H54 (cell line): ENCODE data around the gene SORCS2.

Experiments
- DNase-seq: peaks from one replicate; pipeline ENCODE4 v3.0.0; 2011; ENCODE audit warnings: low spot score, mixed read lengths; ENCODE audit not compliant: insufficient read length
- FAIRE-seq: peaks from 3 replicates; lab custom pipeline; 2011; peaks lifted over from hg19 to GRCh38; lab: Jason Lieb, UNC
- POLR2A ChIP-seq: IDR thresholded peaks from 2 replicates; pipeline ENCODE4 v1.6.1; 2011; ENCODE audit warnings: low read depth, mild to moderate bottlenecking, low read length

The SORCS2 gene

GRCh38 chr4:7672601-7673000 lies 480.3 kb downstream of the SORCS2 start:
- no peak for TF ChIP-seq POLR2A
- FAIRE-seq (no peak), DNase-seq (no peak)

GRCh38 chr4:7673121-7673520 lies 480.8 kb downstream of the SORCS2 start:
- no peak for DNase-seq
- no peak for FAIRE-seq
- TF ChIP-seq POLR2A, result no peak

DNA sequence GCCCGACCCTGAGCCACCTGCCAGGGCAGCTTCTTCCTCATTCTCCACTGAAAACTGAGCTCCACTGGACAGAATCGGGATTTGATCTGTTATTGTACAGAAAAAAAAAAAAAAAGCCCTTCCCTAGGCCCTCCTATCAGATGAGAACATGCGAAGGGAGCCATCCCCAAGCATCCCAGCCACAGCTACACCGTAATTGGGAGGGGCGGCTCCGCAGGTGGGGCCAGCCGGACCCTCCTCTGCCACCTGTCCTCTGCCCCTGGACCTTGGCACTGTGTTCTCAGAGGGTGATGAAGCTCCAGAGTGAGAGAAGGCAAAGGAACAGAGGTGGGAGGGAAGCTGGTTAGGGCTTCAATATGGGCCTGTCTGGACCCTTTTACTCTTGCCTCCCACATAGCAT lies 482.4 kb downstream of the SORCS2 start:
- FAIRE-seq (no peak), DNase-seq (no peak)
- TF ChIP-seq POLR2A, result no peak

DNA sequence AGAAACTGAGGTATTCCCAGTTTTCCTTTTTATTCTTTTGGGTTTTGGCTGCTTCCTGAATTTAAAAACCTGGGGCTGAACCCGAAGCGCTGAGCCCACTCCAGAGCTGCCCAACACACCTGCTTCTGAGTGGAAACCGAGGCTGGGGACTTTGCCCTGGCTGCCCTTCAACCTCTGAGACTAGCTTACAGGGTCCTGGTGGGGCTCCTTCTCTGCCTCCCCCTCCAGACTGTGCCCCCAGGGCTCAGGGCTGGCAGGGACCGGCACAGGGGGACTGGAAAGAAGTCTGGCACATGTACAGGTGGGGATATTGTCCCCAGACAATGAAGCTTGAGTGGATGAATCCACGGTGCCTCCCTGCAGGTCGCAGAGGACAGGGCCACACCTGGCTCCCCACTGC lies 482.8 kb downstream of the SORCS2 start:
- FAIRE-seq (no peak), DNase-seq (no peak)
- TF ChIP-seq POLR2A, result no peak

GRCh38 chr4:7675612-7676320 lies 483.4 kb downstream of the SORCS2 start:
- FAIRE-seq (no peak), DNase-seq (no peak)
- TF ChIP-seq POLR2A, result no peak

GRCh38 chr4:7676398-7676922 lies 484.1 kb downstream of the SORCS2 start:
- DNase-seq (no peak), FAIRE-seq (no peak)
- TF ChIP-seq POLR2A, result no peak

GRCh38 chr4:7677086-7677485 lies 484.7 kb downstream of the SORCS2 start:
- FAIRE-seq, result no peak
- DNase-seq, result no peak
- TF ChIP-seq POLR2A, result no peak

DNA sequence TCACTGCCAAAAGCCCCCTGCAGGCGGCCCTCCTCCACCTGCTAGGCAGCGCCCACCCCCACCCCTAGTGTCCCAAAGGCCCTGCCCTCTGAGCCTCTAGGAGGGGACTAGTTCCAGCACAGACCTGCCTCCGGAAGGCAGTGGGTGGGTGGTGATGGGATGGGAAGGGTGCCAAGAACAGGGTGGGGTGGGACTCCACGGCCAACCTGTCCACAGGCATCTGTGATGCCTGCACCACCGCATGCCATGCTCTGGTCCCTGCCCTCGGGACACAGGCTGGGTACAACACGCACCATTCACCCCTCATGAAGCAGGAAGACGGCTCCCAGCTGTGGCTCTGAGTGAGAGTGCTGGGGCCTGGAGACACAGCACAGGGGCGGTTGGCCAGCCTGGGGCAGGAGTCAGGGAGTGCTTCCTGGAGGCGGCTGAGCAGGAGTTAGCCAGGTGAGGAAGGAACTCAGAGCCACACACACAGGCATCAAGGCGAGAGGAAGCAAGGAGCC lies 485.5 kb downstream of the SORCS2 start:
- no peak for TF ChIP-seq POLR2A
- FAIRE-seq (no peak), DNase-seq (no peak)

DNA sequence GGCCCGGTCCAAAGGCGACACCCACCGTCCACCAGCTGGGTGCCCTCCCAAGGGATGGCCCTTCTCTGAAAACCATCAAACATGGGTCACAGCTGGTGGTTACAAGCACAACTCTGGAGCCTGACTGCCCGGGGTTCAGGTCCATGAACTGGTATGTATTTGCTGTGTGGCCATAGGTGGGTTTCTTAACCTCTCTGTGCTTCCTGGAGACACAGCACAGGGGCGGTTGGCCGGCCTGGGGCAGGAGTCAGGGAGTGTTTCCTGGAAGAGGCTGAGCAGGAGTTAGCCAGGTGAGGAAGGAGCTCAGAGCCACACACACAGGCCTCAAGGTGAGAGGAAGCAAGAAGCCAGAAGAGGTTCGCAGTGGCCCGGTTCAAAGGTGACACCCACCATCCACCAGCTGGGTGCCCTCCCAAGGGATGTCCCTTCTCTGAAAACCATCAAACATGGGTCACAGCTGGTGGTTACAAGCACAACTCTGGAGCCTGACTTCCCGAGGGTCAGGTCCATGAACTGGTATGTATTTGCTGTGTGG lies 486.0 kb downstream of the SORCS2 start:
- DNase-seq, result no peak
- no peak for FAIRE-seq
- TF ChIP-seq POLR2A, result no peak

GRCh38 chr4:7679406-7680040 lies 487.2 kb downstream of the SORCS2 start:
- FAIRE-seq (no peak), DNase-seq (no peak)
- TF ChIP-seq POLR2A, result no peak

DNA sequence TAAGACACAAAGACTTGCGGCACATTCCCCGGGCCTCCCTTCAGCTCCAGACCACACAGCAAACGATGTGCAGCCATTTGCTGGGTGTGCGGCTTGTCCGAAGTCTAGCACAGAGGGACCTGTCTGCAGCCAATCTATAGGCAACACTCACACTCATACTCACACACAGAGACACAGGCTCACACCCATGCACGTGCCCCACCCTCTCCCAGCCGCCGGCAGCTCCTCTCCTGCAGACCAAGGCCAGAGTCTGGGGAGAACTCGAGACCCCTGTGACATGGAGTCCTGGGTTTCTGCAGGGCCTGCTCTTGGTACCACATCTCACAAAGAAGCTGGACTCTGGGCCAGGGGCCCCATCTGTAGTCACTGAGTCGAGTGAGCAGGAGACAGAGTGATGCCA lies 487.8 kb downstream of the SORCS2 start:
- TF ChIP-seq POLR2A, result no peak
- FAIRE-seq, result no peak
- no peak for DNase-seq

- FAIRE-seq (no peak), DNase-seq (no peak)
- no peak for TF ChIP-seq POLR2A
Measured at GRCh38 chr4:7680731-7681130, 488.4 kb downstream of the SORCS2 start.

- FAIRE-seq (no peak), DNase-seq (no peak)
- no peak for TF ChIP-seq POLR2A
Measured at GRCh38 chr4:7683126-7683703, 490.9 kb downstream of the SORCS2 start.

DNA sequence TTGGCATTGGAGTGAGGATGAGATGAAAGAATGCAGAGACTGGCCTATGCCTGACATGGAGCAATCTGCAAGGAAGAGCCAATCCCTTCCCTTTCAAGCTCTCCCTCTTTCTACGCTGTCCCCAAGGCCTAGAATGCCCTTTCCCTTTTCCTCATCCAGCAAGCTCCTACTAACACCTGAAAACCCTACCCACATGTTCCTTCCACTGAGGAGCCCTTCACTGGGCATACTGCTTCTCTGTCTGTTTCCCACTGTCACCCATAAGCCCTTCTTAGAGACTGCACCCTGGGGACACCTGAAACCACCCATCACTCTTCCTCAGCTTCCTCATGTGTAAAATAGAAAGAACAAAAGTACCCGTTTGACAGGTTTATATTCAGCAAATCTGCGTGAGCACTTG lies 492.0 kb downstream of the SORCS2 start:
- FAIRE-seq (no peak), DNase-seq (no peak)
- no peak for TF ChIP-seq POLR2A
